RWPE2 (cell line): ENCODE data around the gene SNX10.

Source experiments
- ATAC-seq: fragments of 200-7000 bp; cut with Tn5 transposase; 3 replicates; pipeline ENCODE4 v1.9.1; 2021; ENCODE audit warnings: low read depth
- DNase-seq: peaks from one replicate; pipeline ENCODE4 v3.0.0-alpha.2; 2020; ENCODE audit warnings: low spot score
- H3K27ac ChIP-seq: fragments of 450-650 bp; 2 replicates; pipeline ENCODE4 v1.5.1; 2017; ENCODE audit warnings: mild to moderate bottlenecking; ENCODE audit not compliant: poor library complexity, severe bottlenecking
- H3K27me3 ChIP-seq: fragments of 250-450 bp; sonication (Bioruptor Pico); 2 replicates; pipeline ENCODE4 v1.5.1; 2021; ENCODE audit warnings: mild to moderate bottlenecking, moderate library complexity; ENCODE audit not compliant: insufficient read depth, poor library complexity, severe bottlenecking
- H3K36me3 ChIP-seq: fragments of 250-450 bp; sonication (Bioruptor Pico); 2 replicates; pipeline ENCODE4 v1.5.1; 2020; ENCODE audit warnings: low read depth, mild to moderate bottlenecking, moderate library complexity
- H3K4me1 ChIP-seq: fragments of 250-450 bp; sonication (Bioruptor Pico); 2 replicates; pipeline ENCODE4 v1.5.1; 2021; ENCODE audit warnings: mild to moderate bottlenecking, moderate library complexity; ENCODE audit not compliant: insufficient read depth, poor library complexity, severe bottlenecking
- H3K4me3 ChIP-seq: fragments of 250-450 bp; sonication (Bioruptor Pico); 2 replicates; pipeline ENCODE4 v1.5.1; 2021; ENCODE audit warnings: mild to moderate bottlenecking, moderate library complexity; ENCODE audit not compliant: severe bottlenecking
- H3K9me3 ChIP-seq: fragments of 250-450 bp; sonication (Bioruptor Pico); 2 replicates; pipeline ENCODE4 v1.5.1; 2021; ENCODE audit warnings: mild to moderate bottlenecking, moderate library complexity; ENCODE audit not compliant: severe bottlenecking
- TF ChIP-seq, protein P1 (sequence below): fragments of 450-650 bp; IDR thresholded peaks from one replicate; pipeline ENCODE4 v1.5.1; 2017; ENCODE audit warnings: mild to moderate bottlenecking, moderate library complexity; ENCODE audit not compliant: poor library complexity, severe bottlenecking

SNX10 gene

GRCh38 chr7:26321435-26321834 is 29.8 kb downstream of the SNX10 start:
- no peak for DNase-seq
- H3K36me3 ChIP-seq = no peaks in the 10 kb centered on the region
- H3K4me1 ChIP-seq = peaks cover 3% of the 10 kb centered on the region
- H3K4me3 ChIP-seq = no peak overlapping the region
- ATAC-seq = peak; percentile 91
- no peaks in the 10 kb centered on the region for H3K9me3 ChIP-seq
- no peak overlapping the region for H3K27ac ChIP-seq
- no peaks in the 10 kb centered on the region for H3K27me3 ChIP-seq
- TF ChIP-seq, protein P1, sequence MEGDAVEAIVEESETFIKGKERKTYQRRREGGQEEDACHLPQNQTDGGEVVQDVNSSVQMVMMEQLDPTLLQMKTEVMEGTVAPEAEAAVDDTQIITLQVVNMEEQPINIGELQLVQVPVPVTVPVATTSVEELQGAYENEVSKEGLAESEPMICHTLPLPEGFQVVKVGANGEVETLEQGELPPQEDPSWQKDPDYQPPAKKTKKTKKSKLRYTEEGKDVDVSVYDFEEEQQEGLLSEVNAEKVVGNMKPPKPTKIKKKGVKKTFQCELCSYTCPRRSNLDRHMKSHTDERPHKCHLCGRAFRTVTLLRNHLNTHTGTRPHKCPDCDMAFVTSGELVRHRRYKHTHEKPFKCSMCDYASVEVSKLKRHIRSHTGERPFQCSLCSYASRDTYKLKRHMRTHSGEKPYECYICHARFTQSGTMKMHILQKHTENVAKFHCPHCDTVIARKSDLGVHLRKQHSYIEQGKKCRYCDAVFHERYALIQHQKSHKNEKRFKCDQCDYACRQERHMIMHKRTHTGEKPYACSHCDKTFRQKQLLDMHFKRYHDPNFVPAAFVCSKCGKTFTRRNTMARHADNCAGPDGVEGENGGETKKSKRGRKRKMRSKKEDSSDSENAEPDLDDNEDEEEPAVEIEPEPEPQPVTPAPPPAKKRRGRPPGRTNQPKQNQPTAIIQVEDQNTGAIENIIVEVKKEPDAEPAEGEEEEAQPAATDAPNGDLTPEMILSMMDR = no peak

DNA sequence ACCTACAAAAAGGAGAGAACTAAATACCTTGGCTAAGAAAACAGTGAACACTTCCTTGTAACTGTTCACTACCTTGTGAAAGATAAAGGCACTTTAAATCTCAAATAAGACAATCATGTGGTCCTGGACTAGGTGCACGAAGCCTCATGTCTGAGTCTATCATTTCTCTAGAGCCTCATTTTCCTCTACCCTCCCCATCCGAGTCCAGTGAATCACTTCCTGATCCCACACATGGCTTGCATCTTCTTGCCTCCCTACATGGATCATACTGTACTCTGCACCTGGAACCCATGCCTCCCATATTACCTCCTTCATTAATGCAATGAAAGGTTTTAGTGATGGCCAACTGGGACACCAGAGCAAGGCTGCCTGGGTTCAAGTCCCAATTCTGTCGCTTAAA is 34.5 kb downstream of the SNX10 start:
- TF ChIP-seq, protein P1 = no peak

GRCh38 chr7:26328498-26329390 is 37.1 kb downstream of the SNX10 start:
- Histone ChIP-seq H3K4me3 (no peak overlapping the region), H3K4me1 (no peaks in the 10 kb centered on the region), H3K9me3 (no peaks in the 10 kb centered on the region), H3K27me3 (no peaks in the 10 kb centered on the region), H3K27ac (no peak overlapping the region), H3K36me3 (no peaks in the 10 kb centered on the region)
- ATAC-seq = no peak
- TF ChIP-seq, protein P1 = no peak
- no peak for DNase-seq

More for the DNA sequence above, 34.5 kb downstream of the SNX10 start:
- H3K36me3 ChIP-seq = no peaks in the 10 kb centered on the region
- no peak overlapping the region for H3K27ac ChIP-seq
- peaks cover 2% of the 10 kb centered on the region for H3K4me1 ChIP-seq
- no peaks in the 10 kb centered on the region for H3K9me3 ChIP-seq
- ATAC-seq (no peak), DNase-seq (no peak)
- H3K4me3 ChIP-seq = no peak overlapping the region
- no peaks in the 10 kb centered on the region for H3K27me3 ChIP-seq

DNA sequence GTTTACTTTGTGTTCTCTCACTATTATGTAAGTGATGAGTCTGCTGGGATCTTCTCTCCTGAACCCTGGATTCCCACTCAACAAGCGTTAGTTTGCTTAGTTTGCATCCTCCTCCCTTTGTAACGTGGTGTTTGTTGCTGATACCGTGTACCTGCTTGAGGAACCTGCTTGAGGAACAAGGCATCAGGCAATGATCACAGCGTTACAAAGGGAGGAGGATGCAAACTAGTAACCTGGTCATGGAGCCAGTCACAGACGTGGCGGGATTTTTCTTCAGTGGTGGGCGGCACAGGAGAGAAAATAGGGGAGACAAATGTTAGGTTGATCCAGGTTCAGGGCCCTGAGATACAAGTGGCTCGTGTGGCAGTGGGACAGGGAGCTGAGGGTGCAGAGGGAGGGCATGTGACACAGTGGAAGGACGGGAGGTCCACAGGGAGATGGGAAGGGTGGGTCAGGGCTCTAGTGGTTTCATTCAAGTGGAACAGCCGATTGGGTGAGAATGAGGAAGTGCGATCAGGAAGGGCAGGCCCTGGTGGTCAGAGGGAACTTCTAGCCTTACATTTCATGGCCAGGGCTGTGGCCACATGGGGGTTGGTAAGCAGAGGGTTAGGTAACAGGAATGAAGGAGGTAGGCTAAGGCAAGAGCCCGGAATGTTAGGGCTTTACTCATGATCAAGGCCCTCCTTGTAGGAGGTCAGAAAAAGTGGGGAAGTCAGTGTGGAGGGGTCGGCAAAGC is 38.0 kb downstream of the SNX10 start:
- DNase-seq (no peak), ATAC-seq (no peak)
- TF ChIP-seq, protein P1 = no peak
- no peaks in the 10 kb centered on the region for H3K9me3 ChIP-seq
- no peaks in the 10 kb centered on the region for H3K36me3 ChIP-seq
- no peaks in the 10 kb centered on the region for H3K27me3 ChIP-seq
- H3K4me1 ChIP-seq = no peaks in the 10 kb centered on the region
- H3K4me3 ChIP-seq = no peak overlapping the region
- H3K27ac ChIP-seq = no peak overlapping the region
